ENCODE results near the gene LIN37. TPM values are rescaled to one million over a fixed set of nuclear protein-coding genes. Genes with fewer than 3 reads are reported as not detected.

LIN37 gene
- 20.0 to 28.4 TPM (median 22.7 TPM) in 5 replicates for total RNA-seq (2022; extraction: Qiagen RNA extraction; ENCODE audit: low read depth)

GRCh38 chr19:35748106-35749020, at the start of gene LIN37:
Gene LIN37, plus strand, starts transcription at chr19:35748576. Its CDS starts 149 bp downstream, at chr19:35748725.

DNA sequence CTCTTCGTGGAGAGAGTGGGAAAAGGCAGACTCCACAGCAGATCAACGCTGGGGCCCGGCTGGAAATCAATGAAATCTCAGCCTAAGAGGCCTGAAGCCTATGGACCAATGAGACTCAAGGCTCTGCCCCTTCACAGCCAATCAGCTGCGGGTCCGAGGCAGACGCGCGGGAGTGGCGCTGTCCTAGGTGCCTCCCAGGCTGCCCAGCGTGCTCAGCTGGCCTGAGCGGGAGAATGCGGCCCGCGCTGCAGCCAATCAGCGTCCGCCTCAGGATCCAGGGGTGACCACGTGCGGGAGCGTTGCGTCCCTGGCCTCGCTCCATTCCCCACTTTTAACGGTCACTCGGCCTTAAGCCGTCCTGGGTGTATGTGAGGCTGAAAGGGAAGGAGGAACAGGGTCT, 44.2 kb upstream of the LIN37 start, which contains the start of gene ZBTB32:
ZBTB32 (plus strand) TSS at position 341 of the 400 bp plus-strand sequence. CDS start 10,069 bp downstream, outside the sequence.

DNA sequence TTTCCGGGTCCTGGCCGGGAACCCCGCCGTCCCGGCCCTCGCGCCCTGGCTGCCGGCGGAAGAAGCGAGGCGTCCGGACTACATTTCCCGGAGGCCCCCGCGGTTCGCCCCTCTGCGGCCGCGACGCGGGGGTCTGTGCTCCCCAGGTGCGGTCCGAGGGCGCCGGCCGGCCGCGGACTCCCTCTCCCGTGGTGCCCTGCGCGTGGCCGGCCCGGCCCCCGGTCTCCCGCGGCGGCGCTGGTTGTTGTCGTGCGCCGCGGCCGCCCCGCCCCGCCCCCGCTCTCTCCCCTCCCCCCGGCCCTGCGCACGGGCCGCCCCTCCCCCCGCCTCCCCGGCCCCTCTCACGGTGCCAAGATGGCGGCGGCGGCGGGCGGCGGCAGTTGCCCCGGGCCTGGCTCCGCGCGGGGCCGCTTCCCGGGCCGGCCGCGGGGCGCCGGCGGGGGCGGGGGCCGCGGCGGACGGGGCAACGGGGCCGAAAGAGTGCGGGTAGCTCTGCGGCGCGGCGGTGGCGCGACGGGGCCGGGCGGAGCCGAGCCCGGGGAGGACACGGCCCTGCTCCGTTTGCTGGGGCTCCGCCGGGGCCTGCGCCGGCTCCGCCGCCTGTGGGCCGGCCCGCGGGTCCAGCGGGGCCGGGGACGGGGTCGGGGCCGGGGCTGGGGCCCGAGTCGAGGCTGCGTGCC, 30.6 kb upstream of the LIN37 start, which contains the start of gene KMT2B:
KMT2B (plus strand) TSS at position 339 of the 680 bp plus-strand sequence; CDS start at position 355, 16 bp downstream.

DNA sequence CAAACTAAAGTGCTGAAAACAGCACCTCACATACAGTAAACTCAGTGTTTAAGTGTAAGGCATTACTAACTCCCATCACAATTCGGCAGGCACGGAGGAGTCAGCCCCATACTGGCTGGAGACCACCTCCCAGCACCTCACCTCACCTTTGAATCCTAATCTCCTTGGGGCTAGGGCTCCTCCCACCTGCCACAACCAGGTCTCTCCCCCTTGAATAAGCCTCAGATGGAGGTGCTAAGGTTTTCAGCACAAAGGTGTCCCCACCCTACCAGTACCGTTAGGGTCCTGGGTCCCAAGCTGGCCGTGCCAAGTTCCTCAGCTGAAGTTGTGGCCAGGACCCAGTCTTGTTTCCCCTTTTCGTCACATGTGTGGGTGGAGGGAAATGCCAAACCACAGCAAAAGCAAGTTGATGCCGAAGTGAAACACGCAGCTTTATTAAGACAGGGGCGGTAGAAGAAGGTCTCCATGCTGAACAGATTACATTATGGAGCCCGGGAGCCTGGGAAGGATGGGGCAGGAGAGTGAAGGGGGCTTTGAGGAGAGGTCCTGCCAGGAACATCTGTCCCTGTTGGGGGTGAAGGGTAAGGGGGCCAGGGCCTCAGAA, 6.2 kb upstream of the LIN37 start, which contains the start of gene IGFLR1:
IGFLR1 (minus strand) TSS at position 332 of the 604 bp plus-strand sequence. CDS start 1,272 bp downstream, outside the sequence.

DNA sequence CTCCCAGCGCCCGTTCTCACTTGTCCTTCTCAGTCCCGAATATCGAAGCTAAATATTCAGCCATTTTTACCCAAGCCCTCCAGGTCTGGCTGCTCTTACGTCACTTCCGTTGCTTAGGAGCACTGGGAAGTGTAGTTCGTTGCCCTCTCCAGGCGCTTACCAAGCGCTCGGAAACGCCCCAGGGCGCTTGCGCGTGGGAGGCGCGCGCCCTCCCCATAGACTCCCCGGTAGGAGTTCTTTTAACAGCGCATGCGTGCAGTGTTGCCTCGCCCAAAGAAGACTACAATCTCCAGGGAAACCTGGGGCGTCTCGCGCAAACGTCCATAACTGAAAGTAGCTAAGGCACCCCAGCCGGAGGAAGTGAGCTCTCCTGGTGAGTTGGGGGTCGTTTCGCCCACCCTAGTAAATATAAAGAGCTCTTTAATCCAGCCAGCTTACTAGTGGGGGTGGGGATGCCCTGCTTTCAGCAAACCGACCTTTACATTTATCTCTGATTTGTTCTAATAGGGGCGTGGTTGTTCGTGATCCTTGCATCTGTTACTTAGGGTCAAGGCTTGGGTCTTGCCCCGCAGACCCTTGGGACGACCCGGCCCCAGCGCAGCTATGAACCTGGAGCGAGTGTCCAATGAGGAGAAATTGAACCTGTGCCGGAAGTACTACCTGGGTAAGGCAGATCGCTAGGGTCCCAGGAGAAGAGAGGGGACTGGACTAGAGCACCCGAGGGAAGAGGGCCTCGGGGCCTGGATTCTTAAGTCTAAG, 2.9 kb upstream of the LIN37 start, which contains the start of the genes PSENEN and U2AF1L4:
PSENEN (plus strand) TSS at position 324 of the 759 bp plus-strand sequence; CDS start at position 604, 280 bp downstream.
U2AF1L4 (minus strand) TSS at position 91 of the 759 bp plus-strand sequence; CDS start at position 64, 27 bp downstream.

GRCh38 chr19:35756377-35757230, 8.2 kb downstream of the LIN37 start, which contains the start of gene HSPB6:
Gene HSPB6, minus strand, starts transcription at chr19:35757029. Its CDS starts 21 bp downstream, at chr19:35757008.

DNA sequence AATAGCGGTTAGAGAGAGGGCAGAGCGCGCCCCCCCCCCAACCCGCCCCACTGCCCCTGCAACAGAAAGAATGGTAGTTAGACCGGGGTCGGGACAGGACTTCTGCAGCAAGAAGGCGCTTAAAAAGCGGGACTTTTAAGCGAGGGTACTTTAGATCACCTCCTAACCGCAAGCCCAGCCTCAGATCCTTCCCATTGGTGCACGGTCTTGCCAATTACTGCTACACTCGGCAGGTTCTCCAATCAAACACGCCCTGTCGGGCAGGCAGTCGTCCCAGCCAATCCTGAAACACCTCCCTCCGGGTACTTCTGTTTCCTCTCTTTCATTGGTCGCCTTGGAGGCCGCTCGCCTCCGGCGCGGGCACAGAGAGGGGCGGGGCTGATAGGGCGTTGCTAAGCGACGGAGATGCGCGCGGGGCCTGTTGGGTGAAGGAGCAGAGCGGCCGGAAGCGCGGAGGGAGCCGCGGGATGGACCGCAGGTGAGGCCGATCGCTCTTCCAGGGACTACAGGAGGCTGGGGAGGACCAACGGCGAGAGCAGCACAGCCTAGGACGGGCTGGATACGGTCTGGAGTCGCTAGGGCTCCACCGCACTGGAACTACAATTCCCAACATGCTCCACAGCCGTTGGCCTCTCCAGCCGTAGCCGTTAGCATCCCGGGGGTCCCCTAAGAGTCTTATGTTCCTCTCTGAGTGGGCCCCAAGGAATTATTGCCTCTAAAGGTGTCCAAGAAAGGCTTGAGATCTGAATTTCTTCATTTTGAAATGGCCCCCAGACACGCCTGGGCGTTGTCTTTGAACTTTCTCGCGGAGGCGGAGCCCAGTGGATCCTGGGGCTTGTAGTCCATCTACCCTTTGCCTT, 9.6 kb downstream of the LIN37 start, which contains the start of gene PROSER3:
PROSER3 (plus strand) TSS at position 428 of the 860 bp plus-strand sequence; CDS start at position 468, 40 bp downstream.

DNA sequence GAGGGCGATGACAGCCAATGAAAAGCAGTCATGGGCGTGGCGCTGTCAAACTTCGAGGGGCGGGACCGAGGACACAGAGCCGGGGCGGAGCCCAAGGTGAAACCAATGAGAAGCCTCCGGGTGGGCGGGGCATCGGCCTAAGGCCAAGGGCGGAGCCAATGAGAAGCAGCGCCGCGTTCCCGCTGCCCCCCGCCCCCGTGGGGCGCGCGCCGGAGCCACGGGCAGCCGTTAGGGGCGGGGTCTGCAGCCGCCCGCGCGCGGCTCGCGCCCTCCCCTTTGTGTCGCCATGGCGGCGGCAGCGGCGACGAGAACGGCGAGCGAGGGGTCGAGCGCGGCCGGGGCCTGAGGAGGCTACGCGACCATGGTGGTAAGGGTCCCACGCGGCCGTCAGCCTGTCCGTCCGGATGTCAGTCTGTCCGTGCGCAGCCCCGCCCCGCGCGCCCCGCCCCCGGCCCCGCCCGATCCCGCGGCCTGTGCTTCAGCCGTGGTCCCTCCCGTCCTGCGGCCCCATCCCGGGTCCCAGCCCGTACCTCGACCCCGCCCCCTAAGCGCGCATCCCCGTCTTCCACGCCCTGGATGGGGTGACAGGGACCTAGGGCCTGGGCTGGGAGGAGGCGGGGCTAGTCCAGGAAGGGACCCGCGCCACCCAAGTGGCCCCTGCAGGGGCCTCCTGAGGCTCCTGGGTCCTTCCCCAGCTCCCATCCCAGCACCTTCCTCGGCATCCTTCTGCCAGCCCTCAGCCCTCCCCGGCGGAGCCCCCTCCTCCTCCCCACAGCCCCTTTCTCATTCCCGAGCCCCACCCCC, 27.1 kb downstream of the LIN37 start, which contains the start of gene ARHGAP33:
ARHGAP33 (plus strand) TSS at position 267 of the 804 bp plus-strand sequence; CDS start at position 362, 95 bp downstream.

Other genes starting within 250 kb of the LIN37 start
- gene DMKN, start 234.9 kb upstream of the LIN37 start, total RNA-seq (2022; extraction: Qiagen RNA extraction; ENCODE audit: low read depth): 34.6 to 40.9 TPM (median 36.9 TPM) in 5 replicates
- 1.8 to 3.7 TPM (median 3.0 TPM) in 5 replicates for gene SBSN, start 220.3 kb upstream of the LIN37 start, total RNA-seq (2022; extraction: Qiagen RNA extraction; ENCODE audit: low read depth)
- gene GAPDHS, start 215.1 kb upstream of the LIN37 start, total RNA-seq (2022; extraction: Qiagen RNA extraction; ENCODE audit: low read depth): 0.08 to 0.21 TPM (median 0.17 TPM) in 4 of 5 replicates, not detected in the other
- gene TMEM147, start 202.9 kb upstream of the LIN37 start, total RNA-seq (2022; extraction: Qiagen RNA extraction; ENCODE audit: low read depth): 383 to 426 TPM (median 419 TPM) in 5 replicates
- 0.10 TPM in 1 of 5 replicates, not detected in the others for gene ATP4A, start 184.9 kb upstream of the LIN37 start, total RNA-seq (2022; extraction: Qiagen RNA extraction; ENCODE audit: low read depth)
- gene PMIS2, start 162.4 kb upstream of the LIN37 start, total RNA-seq (2022; extraction: Qiagen RNA extraction; ENCODE audit: low read depth): not detected in 5 replicates
- 12.2 to 17.4 TPM (median 14.8 TPM) in 5 replicates for gene HAUS5, start 135.8 kb upstream of the LIN37 start, total RNA-seq (2022; extraction: Qiagen RNA extraction; ENCODE audit: low read depth)
- 147 to 204 TPM (median 201 TPM) in 5 replicates for gene RBM42, start 119.5 kb upstream of the LIN37 start, total RNA-seq (2022; extraction: Qiagen RNA extraction; ENCODE audit: low read depth)
- 2.1 to 3.1 TPM (median 2.2 TPM) in 5 replicates for gene ETV2, start 106.8 kb upstream of the LIN37 start, total RNA-seq (2022; extraction: Qiagen RNA extraction; ENCODE audit: low read depth)
- 1,289 to 1,613 TPM (median 1,322 TPM) in 5 replicates for gene COX6B1, start 100.3 kb upstream of the LIN37 start, total RNA-seq (2022; extraction: Qiagen RNA extraction; ENCODE audit: low read depth)
- gene UPK1A, start 82.1 kb upstream of the LIN37 start, total RNA-seq (2022; extraction: Qiagen RNA extraction; ENCODE audit: low read depth): 0.41 to 1.2 TPM (median 0.91 TPM) in 5 replicates
- not detected in 5 replicates for gene ZBTB32, start 44.0 kb upstream of the LIN37 start, total RNA-seq (2022; extraction: Qiagen RNA extraction; ENCODE audit: low read depth)
- gene KMT2B, start 30.6 kb upstream of the LIN37 start, total RNA-seq (2022; extraction: Qiagen RNA extraction; ENCODE audit: low read depth): 48.1 to 60.8 TPM (median 55.0 TPM) in 5 replicates
- 7.6 to 13.3 TPM (median 10.2 TPM) in 5 replicates for gene IGFLR1, start 6.1 kb upstream of the LIN37 start, total RNA-seq (2022; extraction: Qiagen RNA extraction; ENCODE audit: low read depth)
- 25.2 to 29.1 TPM (median 25.8 TPM) in 5 replicates for gene U2AF1L4, start 3.2 kb upstream of the LIN37 start, total RNA-seq (2022; extraction: Qiagen RNA extraction; ENCODE audit: low read depth)
- gene PSENEN, start 2.9 kb upstream of the LIN37 start, total RNA-seq (2022; extraction: Qiagen RNA extraction; ENCODE audit: low read depth): 260 to 334 TPM (median 276 TPM) in 5 replicates
- gene HSPB6, start 8.5 kb downstream of the LIN37 start, total RNA-seq (2022; extraction: Qiagen RNA extraction; ENCODE audit: low read depth): 0.18 to 0.38 TPM (median 0.32 TPM) in 4 of 5 replicates, not detected in the other
- gene PROSER3, start 9.6 kb downstream of the LIN37 start, total RNA-seq (2022; extraction: Qiagen RNA extraction; ENCODE audit: low read depth): 21.3 to 29.7 TPM (median 26.3 TPM) in 5 replicates
- 4.1 to 8.6 TPM (median 6.0 TPM) in 5 replicates for gene ARHGAP33, start 27.0 kb downstream of the LIN37 start, total RNA-seq (2022; extraction: Qiagen RNA extraction; ENCODE audit: low read depth)
- 0.18 to 0.80 TPM (median 0.29 TPM) in 5 replicates for gene PRODH2, start 64.3 kb downstream of the LIN37 start, total RNA-seq (2022; extraction: Qiagen RNA extraction; ENCODE audit: low read depth)
- 0.41 to 0.75 TPM (median 0.59 TPM) in 5 replicates for gene NPHS1, start 103.9 kb downstream of the LIN37 start, total RNA-seq (2022; extraction: Qiagen RNA extraction; ENCODE audit: low read depth)
- 0.46 to 0.74 TPM (median 0.53 TPM) in 5 replicates for gene KIRREL2, start 108.3 kb downstream of the LIN37 start, total RNA-seq (2022; extraction: Qiagen RNA extraction; ENCODE audit: low read depth)
- gene APLP1, start 120.0 kb downstream of the LIN37 start, total RNA-seq (2022; extraction: Qiagen RNA extraction; ENCODE audit: low read depth): 65.9 to 95.9 TPM (median 93.4 TPM) in 5 replicates
- 4.8 to 7.4 TPM (median 6.3 TPM) in 5 replicates for gene NFKBID, start 152.0 kb downstream of the LIN37 start, total RNA-seq (2022; extraction: Qiagen RNA extraction; ENCODE audit: low read depth)
- gene HCST, start 154.0 kb downstream of the LIN37 start, total RNA-seq (2022; extraction: Qiagen RNA extraction; ENCODE audit: low read depth): 0.28 to 0.45 TPM in 2 of 5 replicates, not detected in the others
- not detected in 5 replicates for gene TYROBP, start 159.7 kb downstream of the LIN37 start, total RNA-seq (2022; extraction: Qiagen RNA extraction; ENCODE audit: low read depth)
- gene LRFN3, start 187.8 kb downstream of the LIN37 start, total RNA-seq (2022; extraction: Qiagen RNA extraction; ENCODE audit: low read depth): 13.5 to 23.2 TPM (median 21.2 TPM) in 5 replicates
- 38.3 to 50.7 TPM (median 48.4 TPM) in 5 replicates for gene SDHAF1, start 246.6 kb downstream of the LIN37 start, total RNA-seq (2022; extraction: Qiagen RNA extraction; ENCODE audit: low read depth)

Measured in A549 treated with GW870086 at 1 μM for 4 hours (cell line).